ENCODE data around the gene DDX31.

DDX31 gene

DNA sequence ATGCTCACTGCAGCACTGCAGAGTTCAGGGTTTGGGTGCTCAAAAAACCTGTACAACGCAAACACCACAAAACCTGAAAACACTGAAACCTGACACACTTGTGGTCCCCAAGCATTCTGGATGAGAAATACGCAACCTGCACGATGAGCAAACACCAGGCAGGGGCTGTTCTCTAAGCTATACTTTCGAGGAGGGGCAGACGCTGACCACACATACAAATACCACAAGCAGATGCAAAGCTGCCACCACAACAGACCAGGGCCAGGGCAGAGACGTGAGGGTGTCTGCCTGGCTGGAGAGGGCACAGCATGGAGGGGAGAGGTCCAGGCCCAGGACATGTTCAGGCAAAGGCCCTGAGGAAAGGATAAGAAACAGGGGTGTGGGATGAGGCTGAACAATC, 64.4 kb downstream of the DDX31 start:
- TF ChIP-seq, protein P1, sequence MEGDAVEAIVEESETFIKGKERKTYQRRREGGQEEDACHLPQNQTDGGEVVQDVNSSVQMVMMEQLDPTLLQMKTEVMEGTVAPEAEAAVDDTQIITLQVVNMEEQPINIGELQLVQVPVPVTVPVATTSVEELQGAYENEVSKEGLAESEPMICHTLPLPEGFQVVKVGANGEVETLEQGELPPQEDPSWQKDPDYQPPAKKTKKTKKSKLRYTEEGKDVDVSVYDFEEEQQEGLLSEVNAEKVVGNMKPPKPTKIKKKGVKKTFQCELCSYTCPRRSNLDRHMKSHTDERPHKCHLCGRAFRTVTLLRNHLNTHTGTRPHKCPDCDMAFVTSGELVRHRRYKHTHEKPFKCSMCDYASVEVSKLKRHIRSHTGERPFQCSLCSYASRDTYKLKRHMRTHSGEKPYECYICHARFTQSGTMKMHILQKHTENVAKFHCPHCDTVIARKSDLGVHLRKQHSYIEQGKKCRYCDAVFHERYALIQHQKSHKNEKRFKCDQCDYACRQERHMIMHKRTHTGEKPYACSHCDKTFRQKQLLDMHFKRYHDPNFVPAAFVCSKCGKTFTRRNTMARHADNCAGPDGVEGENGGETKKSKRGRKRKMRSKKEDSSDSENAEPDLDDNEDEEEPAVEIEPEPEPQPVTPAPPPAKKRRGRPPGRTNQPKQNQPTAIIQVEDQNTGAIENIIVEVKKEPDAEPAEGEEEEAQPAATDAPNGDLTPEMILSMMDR (IDR thresholded peaks at IDR 0.05), result no peak

DNA sequence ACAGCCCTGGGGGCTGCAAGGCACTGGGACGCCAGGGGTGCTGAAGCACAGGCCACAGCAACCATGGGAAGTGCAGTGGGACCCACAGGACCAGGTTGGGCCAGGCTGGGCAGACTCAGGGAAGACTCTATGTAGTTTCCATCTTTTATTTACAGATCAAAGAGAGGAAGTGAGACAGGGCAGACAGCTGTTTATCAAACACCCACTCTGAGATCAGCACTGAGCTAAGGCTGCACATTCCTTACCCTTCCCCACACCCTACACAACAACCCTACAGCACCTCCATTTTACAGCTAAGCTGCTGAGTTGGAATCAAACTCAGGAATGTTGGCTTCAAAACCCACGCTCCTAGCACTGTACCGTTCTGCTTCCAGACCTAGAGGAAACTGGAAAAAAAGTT, 67.6 kb downstream of the DDX31 start:
- TF ChIP-seq, protein P1 (IDR thresholded peaks at IDR 0.05), result no peak

DNA sequence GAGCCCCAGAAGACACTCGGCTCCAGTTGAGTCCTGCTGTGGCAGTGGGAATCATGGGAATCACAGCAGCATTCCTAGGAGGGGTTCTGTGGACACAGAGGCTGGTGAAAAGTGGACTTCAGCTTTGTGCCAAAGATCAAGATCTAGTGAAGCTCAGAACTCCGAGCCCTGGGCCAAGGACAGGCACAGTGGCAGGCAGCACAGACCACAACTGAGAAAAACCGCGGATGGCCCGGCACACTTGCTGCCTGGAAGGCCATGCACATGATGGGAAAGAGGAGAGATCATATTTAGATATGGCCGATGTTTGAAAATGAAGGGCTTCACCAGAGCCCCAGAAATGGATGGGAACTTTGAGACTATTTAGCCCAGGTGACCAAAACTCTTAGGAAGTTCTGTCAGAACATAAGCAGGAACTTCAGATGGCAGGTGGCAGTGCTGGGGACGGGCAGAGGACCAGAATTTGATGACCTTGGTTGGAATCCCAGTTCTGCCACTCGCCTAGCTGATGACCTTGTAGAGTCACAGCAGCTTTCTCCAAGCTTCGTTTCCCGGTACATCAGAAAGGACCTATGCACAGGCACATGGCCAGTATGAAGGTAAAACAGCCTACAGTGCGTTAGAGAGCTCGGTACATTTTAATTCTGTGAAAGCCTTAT, 69.3 kb downstream of the DDX31 start:
- TF ChIP-seq, protein P1 (IDR thresholded peaks at IDR 0.05), result no peak

DNA sequence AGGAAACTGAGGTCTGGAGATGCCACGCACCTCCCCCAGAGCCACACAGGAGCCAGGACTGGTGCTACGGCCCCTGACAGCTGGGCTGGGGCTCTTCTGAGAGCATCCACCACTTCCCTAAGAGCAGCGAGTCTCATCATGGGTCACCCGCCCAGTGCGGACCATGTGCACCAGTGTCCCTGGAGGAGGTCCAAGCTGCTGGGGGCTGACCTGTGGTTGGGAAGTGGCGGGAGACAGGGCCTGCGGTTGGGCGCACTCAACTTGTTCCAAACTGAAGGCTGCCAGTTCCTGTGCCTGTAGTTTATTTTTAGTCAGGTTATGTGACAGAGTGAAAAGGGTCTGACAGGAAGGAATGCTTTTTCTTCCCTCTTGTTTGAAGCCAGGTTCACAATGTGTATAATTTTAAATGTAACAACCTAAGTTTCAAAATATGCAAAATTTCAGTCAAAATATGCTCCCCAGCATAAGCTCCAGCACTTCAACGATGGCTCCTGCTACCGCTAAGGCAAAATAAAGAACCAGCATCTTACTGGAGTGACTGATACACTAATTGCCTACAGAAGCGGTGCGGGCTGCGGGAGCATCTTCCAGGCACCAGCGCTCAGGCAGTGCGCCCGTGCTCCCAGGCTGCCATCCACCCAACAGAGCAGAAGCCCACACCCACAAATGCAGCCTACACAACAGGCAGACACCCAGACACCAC, 72.6 kb downstream of the DDX31 start:
- TF ChIP-seq, protein P1 (IDR thresholded peaks at IDR 0.05), result no peak

DNA sequence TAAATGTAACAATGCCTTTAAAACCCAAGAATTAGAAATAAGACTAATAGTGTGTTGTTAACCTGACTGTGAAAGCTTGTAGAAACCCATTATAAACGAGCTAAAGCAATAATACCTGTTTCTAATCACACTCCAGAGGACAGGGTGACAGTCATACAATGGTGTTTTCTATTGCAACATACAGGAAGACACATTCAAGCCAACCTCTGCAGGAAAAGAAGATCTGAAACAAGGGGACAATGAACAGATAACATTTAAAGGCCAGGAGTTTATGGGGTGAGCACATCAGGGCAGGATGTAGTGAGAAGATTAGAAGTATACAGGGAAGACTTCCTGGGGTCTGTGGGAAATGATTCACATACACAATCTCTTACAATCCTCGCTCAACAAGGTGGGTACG, 73.6 kb downstream of the DDX31 start:
- TF ChIP-seq, protein P1 (IDR thresholded peaks at IDR 0.05), result no peak

DNA sequence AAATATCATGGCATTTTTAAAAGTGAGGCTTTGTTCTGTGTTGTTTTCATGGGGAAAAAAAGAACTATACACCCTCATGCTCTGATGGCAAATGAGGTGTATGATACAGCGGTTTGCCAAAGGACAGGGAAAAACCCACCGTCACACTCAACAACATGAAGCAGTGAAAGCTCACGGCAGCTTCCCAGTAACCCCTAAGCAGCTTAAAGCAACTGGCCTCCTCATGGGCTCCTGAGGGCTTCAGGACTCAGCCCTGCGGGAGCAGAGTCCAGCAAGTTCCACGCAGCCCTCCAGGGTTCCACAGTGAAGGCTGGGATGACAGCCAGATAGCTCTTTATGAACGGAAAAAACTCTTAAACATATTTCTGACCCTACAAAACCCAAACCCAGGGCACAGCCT, 74.5 kb downstream of the DDX31 start:
- TF ChIP-seq, protein P1 (IDR thresholded peaks at IDR 0.05), result no peak

DNA sequence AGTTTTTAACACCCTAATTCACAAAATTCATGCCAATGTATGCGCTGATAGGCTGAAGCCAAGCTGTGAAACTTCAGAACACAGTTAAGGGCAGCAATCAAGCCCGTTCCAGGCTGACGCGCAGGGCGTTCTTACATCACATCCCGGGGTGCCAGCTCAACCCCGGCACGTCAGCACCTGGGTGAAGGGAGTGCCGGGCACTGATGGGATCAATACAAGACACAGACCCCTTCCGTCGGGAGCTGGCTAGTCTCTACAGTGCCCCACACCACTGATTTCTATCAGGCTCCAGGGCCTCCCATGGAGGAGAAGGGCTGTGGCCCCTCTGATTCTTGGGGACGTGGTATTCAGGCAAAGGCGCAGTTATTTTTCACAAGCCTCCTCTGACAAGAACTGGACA, 75.4 kb downstream of the DDX31 start:
- TF ChIP-seq, protein P1 (IDR thresholded peaks at IDR 0.05), result no peak

Measured in LNCAP (cell line).